H1 (cell line): Measurements from ENCODE around the gene C16orf46. TPM values are rescaled to one million over a fixed set of nuclear protein-coding genes. Genes with fewer than 3 reads are reported as not detected.

Experiments
- NRF1 ChIP-seq: IDR thresholded peaks from 2 replicates; pipeline ENCODE4 v1.6.1; 2011; ENCODE audit warnings: mild to moderate bottlenecking, low read depth, low read length, improper control_type of control experiment
- TAF7 ChIP-seq: optimal IDR thresholded peaks from 2 replicates; pipeline ENCODE3; 2011; ENCODE audit warnings: low read depth, mild to moderate bottlenecking, inconsistent platforms, low read length, moderate library complexity, borderline replicate concordance
- TEAD4 ChIP-seq: IDR thresholded peaks from 2 replicates; pipeline ENCODE4 v1.6.1; 2012; ENCODE audit warnings: low read depth, low read length, inconsistent platforms, mixed read lengths
- USF2 ChIP-seq: IDR thresholded peaks from 2 replicates; pipeline ENCODE4 v1.6.1; 2011; ENCODE audit warnings: low read length, improper control_type of control experiment
- polyA plus RNA-seq, 7 experiments: library from polyadenylated mRNA; depleted of rRNA in 3 of 7; stranded (reverse) in 5 of 7; unstranded in 2 of 7; fragments of >200 nt in 5 of 7; fragments of 200-250 nt in 2 of 7; gene quantifications; 1 replicate in 5 of 7; 2 replicates in 1 of 7; 4 replicates in 1 of 7; pipeline versions ENCODE4 v1.2.1 to v1.2.3, GENCODE V29; 2011 to 2013; ENCODE audit warnings: missing spikeins in 2 of 7, mixed read lengths in 2 of 7
- total RNA-seq: library from RNA; stranded (reverse); fragmentation: NEBNext Ultra II Directional; extraction: Animal tissue kit (Norgen Biotek cat#: 25700); gene quantifications from 2 replicates; pipeline ENCODE4 v1.2.1, GENCODE V29; 2021

Gene C16orf46
- total and polyA plus RNA-seq, 2 of the 8 experiments (the other 6 are each of a cell fraction or from before 2014, with no cell fraction given) = 0.48 to 0.60 TPM

GRCh38 chr16:81080233-81080632 is 3.2 kb upstream of the C16orf46 start (continued):
- no peak for TF ChIP-seq NRF1
- TF ChIP-seq USF2 = no peak
- TF ChIP-seq TEAD4 = no peak
- no peak for TF ChIP-seq TAF7
